ENCODE results near the gene TUBGCP2.

- TF ChIP-seq, protein P1, sequence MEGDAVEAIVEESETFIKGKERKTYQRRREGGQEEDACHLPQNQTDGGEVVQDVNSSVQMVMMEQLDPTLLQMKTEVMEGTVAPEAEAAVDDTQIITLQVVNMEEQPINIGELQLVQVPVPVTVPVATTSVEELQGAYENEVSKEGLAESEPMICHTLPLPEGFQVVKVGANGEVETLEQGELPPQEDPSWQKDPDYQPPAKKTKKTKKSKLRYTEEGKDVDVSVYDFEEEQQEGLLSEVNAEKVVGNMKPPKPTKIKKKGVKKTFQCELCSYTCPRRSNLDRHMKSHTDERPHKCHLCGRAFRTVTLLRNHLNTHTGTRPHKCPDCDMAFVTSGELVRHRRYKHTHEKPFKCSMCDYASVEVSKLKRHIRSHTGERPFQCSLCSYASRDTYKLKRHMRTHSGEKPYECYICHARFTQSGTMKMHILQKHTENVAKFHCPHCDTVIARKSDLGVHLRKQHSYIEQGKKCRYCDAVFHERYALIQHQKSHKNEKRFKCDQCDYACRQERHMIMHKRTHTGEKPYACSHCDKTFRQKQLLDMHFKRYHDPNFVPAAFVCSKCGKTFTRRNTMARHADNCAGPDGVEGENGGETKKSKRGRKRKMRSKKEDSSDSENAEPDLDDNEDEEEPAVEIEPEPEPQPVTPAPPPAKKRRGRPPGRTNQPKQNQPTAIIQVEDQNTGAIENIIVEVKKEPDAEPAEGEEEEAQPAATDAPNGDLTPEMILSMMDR (IDR thresholded peaks at IDR 0.05) = no peak
- no peak for TF ChIP-seq POLR2A (IDR thresholded peaks at IDR 0.05)
Observed at GRCh38 chr10:133324198-133324792, 15.6 kb upstream of the TUBGCP2 start.

All from testis (tissue), 2 donors.